WTC11 (cell line): ENCODE measurements around the gene PUSL1. TPM values are rescaled to one million over a fixed set of nuclear protein-coding genes. Genes with fewer than 3 reads are reported as not detected.

ENCODE experiments used
- ATF1 ChIP-seq: sonication (generic); formaldehyde crosslinking; IDR thresholded peaks from 2 replicates; pipeline ENCODE4 v1.8.1; 2023; ENCODE audit warnings: mild to moderate bottlenecking, moderate library complexity, missing genetic modification reagents
- ESRRA ChIP-seq: sonication (generic); formaldehyde crosslinking; IDR thresholded peaks from 2 replicates; pipeline ENCODE4 v1.8.1; 2022; ENCODE audit warnings: mild to moderate bottlenecking, missing genetic modification reagents, borderline replicate concordance
- FOXK1 ChIP-seq: sonication (generic); formaldehyde crosslinking; IDR thresholded peaks from 2 replicates; pipeline ENCODE4 v1.8.0; 2022; ENCODE audit warnings: mild to moderate bottlenecking, moderate library complexity, missing genetic modification reagents
- HMGA2 ChIP-seq: fragments of 250-450 bp; sonication (Bioruptor Pico); IDR thresholded peaks from 2 replicates; pipeline ENCODE4 v1.4.0; 2021; ENCODE audit warnings: mild to moderate bottlenecking, moderate library complexity
- JAZF1 ChIP-seq: fragments of 250-450 bp; sonication (Bioruptor Pico); IDR thresholded peaks from 2 replicates; pipeline ENCODE4 v1.9.0; 2021; ENCODE audit warnings: moderate library complexity, mild to moderate bottlenecking, inconsistent platforms
- JUN ChIP-seq: sonication (generic); formaldehyde crosslinking; IDR thresholded peaks from 2 replicates; pipeline ENCODE4 v1.8.0; 2023; ENCODE audit warnings: mild to moderate bottlenecking, missing genetic modification reagents
- KAT7 ChIP-seq: sonication (generic); formaldehyde crosslinking; IDR thresholded peaks from 2 replicates; pipeline ENCODE4 v1.8.1; 2023; ENCODE audit warnings: missing genetic modification reagents, mild to moderate bottlenecking, borderline replicate concordance
- NR3C1 ChIP-seq: sonication (generic); formaldehyde crosslinking; conservative IDR thresholded peaks from 2 replicates; pipeline ENCODE4 v1.8.1; 2023; ENCODE audit warnings: low read depth, mild to moderate bottlenecking, missing genetic modification reagents
- RELA ChIP-seq: sonication (generic); formaldehyde crosslinking; IDR thresholded peaks from 2 replicates; pipeline ENCODE4 v1.8.1; 2022; ENCODE audit warnings: missing genetic modification reagents, mild to moderate bottlenecking, borderline replicate concordance
- RORB ChIP-seq: fragments of 250-450 bp; sonication (Bioruptor Pico); IDR thresholded peaks from 2 replicates; pipeline ENCODE4 v1.9.0; 2021; ENCODE audit warnings: mild to moderate bottlenecking
- SMAD3 ChIP-seq: sonication (generic); formaldehyde crosslinking; IDR thresholded peaks from 2 replicates; pipeline ENCODE4 v1.8.0; 2022; ENCODE audit warnings: missing genetic modification reagents, mild to moderate bottlenecking, borderline replicate concordance
- SMAD4 ChIP-seq: sonication (generic); formaldehyde crosslinking; IDR thresholded peaks from 2 replicates; pipeline ENCODE4 v1.8.0; 2022; ENCODE audit warnings: mild to moderate bottlenecking, missing genetic modification reagents
- TEAD4 ChIP-seq: sonication (generic); formaldehyde crosslinking; IDR thresholded peaks from 2 replicates; pipeline ENCODE4 v1.8.0; 2022; ENCODE audit warnings: mild to moderate bottlenecking, missing genetic modification reagents
- ZNF138 ChIP-seq: sonication (generic); formaldehyde crosslinking; conservative IDR thresholded peaks from 2 replicates; pipeline ENCODE4 v1.8.1; 2022; ENCODE audit warnings: mild to moderate bottlenecking, moderate library complexity, missing genetic modification reagents
- total RNA-seq: library from RNA; stranded (reverse); gene quantifications from 3 replicates; pipeline ENCODE4 v1.2.3, GENCODE V29; 2021
- TF ChIP-seq, protein P1 (sequence below): sonication (generic); formaldehyde crosslinking; IDR thresholded peaks from 2 replicates; pipeline ENCODE4 v1.8.0; 2022; ENCODE audit warnings: missing genetic modification reagents
- TF ChIP-seq, protein P2 (sequence below): fragments of 200-600 bp; IDR thresholded peaks from 2 replicates; pipeline ENCODE4 v1.8.0; 2022; ENCODE audit warnings: antibody characterized with exemption
- TF ChIP-seq, protein P3 (sequence below): sonication (generic); formaldehyde crosslinking; IDR thresholded peaks from 2 replicates; pipeline ENCODE4 v1.8.1; 2023; ENCODE audit warnings: mild to moderate bottlenecking, missing genetic modification reagents
- TF ChIP-seq, protein P4 (sequence below): sonication (generic); formaldehyde crosslinking; IDR thresholded peaks from 2 replicates; pipeline ENCODE4 v1.8.0; 2022; ENCODE audit warnings: mild to moderate bottlenecking, missing genetic modification reagents
- TF ChIP-seq, protein P5 (sequence below): fragments of 250-450 bp; sonication (Bioruptor Pico); IDR thresholded peaks from 2 replicates; pipeline ENCODE4 v1.9.0; 2021; ENCODE audit warnings: moderate library complexity, mild to moderate bottlenecking, inconsistent platforms, borderline replicate concordance
- TF ChIP-seq, protein P6 (sequence below): sonication (generic); formaldehyde crosslinking; IDR thresholded peaks from 2 replicates; pipeline ENCODE4 v1.8.0; 2022; ENCODE audit warnings: mild to moderate bottlenecking, missing genetic modification reagents
- TF ChIP-seq, protein P7 (sequence below): sonication (generic); formaldehyde crosslinking; IDR thresholded peaks from 2 replicates; pipeline ENCODE4 v1.8.1; 2023; ENCODE audit warnings: mild to moderate bottlenecking, moderate library complexity, missing genetic modification reagents
- TF ChIP-seq, protein P8 (sequence below): fragments of 250-450 bp; sonication (Bioruptor Pico); IDR thresholded peaks from 2 replicates; pipeline ENCODE4 v1.9.0; 2021; ENCODE audit warnings: mild to moderate bottlenecking, borderline replicate concordance
- TF ChIP-seq, protein P9 (sequence below): sonication (generic); formaldehyde crosslinking; IDR thresholded peaks from 2 replicates; pipeline ENCODE4 v1.8.1; 2022; ENCODE audit warnings: missing genetic modification reagents, borderline replicate concordance

PUSL1 gene
- total RNA-seq, 1 experiment from 2014 or later: 51.5 TPM

DNA sequence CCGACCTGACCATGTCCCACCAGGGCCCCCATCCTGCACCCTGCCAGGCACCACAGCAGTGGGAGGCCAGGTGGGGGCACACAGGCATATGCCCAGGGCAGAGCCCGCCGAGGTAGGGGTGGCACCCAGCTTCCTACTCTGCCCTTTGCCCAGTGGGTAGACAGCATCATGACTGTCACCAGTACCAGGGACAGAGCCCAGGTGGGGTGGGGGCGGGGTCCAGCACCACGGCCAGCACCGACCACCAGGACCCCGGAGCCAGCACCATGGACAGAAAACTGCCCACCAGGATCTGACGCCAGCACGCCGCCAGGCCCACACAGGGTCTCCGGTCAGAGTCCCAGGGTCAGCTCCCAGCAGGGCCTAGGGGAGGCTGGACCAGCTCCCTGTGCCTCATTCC lies 26.4 kb downstream of the PUSL1 start (continued):
- TF ChIP-seq, protein P1, sequence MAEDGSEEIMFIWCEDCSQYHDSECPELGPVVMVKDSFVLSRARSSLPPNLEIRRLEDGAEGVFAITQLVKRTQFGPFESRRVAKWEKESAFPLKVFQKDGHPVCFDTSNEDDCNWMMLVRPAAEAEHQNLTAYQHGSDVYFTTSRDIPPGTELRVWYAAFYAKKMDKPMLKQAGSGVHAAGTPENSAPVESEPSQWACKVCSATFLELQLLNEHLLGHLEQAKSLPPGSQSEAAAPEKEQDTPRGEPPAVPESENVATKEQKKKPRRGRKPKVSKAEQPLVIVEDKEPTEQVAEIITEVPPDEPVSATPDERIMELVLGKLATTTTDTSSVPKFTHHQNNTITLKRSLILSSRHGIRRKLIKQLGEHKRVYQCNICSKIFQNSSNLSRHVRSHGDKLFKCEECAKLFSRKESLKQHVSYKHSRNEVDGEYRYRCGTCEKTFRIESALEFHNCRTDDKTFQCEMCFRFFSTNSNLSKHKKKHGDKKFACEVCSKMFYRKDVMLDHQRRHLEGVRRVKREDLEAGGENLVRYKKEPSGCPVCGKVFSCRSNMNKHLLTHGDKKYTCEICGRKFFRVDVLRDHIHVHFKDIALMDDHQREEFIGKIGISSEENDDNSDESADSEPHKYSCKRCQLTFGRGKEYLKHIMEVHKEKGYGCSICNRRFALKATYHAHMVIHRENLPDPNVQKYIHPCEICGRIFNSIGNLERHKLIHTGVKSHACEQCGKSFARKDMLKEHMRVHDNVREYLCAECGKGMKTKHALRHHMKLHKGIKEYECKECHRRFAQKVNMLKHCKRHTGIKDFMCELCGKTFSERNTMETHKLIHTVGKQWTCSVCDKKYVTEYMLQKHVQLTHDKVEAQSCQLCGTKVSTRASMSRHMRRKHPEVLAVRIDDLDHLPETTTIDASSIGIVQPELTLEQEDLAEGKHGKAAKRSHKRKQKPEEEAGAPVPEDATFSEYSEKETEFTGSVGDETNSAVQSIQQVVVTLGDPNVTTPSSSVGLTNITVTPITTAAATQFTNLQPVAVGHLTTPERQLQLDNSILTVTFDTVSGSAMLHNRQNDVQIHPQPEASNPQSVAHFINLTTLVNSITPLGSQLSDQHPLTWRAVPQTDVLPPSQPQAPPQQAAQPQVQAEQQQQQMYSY: peak; percentile 90
- TF ChIP-seq, protein P2, sequence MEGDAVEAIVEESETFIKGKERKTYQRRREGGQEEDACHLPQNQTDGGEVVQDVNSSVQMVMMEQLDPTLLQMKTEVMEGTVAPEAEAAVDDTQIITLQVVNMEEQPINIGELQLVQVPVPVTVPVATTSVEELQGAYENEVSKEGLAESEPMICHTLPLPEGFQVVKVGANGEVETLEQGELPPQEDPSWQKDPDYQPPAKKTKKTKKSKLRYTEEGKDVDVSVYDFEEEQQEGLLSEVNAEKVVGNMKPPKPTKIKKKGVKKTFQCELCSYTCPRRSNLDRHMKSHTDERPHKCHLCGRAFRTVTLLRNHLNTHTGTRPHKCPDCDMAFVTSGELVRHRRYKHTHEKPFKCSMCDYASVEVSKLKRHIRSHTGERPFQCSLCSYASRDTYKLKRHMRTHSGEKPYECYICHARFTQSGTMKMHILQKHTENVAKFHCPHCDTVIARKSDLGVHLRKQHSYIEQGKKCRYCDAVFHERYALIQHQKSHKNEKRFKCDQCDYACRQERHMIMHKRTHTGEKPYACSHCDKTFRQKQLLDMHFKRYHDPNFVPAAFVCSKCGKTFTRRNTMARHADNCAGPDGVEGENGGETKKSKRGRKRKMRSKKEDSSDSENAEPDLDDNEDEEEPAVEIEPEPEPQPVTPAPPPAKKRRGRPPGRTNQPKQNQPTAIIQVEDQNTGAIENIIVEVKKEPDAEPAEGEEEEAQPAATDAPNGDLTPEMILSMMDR: no peak
- TF ChIP-seq, protein P3, sequence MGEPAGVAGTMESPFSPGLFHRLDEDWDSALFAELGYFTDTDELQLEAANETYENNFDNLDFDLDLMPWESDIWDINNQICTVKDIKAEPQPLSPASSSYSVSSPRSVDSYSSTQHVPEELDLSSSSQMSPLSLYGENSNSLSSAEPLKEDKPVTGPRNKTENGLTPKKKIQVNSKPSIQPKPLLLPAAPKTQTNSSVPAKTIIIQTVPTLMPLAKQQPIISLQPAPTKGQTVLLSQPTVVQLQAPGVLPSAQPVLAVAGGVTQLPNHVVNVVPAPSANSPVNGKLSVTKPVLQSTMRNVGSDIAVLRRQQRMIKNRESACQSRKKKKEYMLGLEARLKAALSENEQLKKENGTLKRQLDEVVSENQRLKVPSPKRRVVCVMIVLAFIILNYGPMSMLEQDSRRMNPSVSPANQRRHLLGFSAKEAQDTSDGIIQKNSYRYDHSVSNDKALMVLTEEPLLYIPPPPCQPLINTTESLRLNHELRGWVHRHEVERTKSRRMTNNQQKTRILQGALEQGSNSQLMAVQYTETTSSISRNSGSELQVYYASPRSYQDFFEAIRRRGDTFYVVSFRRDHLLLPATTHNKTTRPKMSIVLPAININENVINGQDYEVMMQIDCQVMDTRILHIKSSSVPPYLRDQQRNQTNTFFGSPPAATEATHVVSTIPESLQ (CRISPR knock-in tag): peak; percentile 99
- TF ChIP-seq, protein P4, sequence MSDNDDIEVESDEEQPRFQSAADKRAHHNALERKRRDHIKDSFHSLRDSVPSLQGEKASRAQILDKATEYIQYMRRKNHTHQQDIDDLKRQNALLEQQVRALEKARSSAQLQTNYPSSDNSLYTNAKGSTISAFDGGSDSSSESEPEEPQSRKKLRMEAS (CRISPR knock-in tag): peak; percentile 98
- TF ChIP-seq, protein P5, sequence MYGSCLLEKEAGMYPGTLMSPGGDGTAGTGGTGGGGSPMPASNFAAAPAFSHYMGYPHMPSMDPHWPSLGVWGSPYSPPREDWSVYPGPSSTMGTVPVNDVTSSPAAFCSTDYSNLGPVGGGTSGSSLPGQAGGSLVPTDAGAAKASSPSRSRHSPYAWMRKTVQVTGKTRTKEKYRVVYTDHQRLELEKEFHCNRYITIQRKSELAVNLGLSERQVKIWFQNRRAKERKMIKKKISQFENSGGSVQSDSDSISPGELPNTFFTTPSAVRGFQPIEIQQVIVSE: no peak
- TF ChIP-seq SMAD4 (CRISPR knock-in tag) (peak; percentile 100), ZNF138 (CRISPR knock-in tag) (peak; percentile 97), RELA (peak; percentile 100), FOXK1 (CRISPR knock-in tag) (peak; percentile 99), HMGA2 (CRISPR knock-in tag) (no peak), KAT7 (CRISPR knock-in tag) (peak; percentile 100), NR3C1 (peak; percentile 100), ESRRA (CRISPR knock-in tag) (peak; percentile 100), JUN (CRISPR knock-in tag) (peak; percentile 100), TEAD4 (CRISPR knock-in tag) (peak; percentile 100), SMAD3 (CRISPR knock-in tag) (peak; percentile 100), ATF1 (peak; percentile 98), JAZF1 (CRISPR knock-in tag) (no peak), RORB (CRISPR knock-in tag) (no peak)
- TF ChIP-seq, protein P6, sequence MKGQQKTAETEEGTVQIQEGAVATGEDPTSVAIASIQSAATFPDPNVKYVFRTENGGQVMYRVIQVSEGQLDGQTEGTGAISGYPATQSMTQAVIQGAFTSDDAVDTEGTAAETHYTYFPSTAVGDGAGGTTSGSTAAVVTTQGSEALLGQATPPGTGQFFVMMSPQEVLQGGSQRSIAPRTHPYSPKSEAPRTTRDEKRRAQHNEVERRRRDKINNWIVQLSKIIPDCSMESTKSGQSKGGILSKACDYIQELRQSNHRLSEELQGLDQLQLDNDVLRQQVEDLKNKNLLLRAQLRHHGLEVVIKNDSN (CRISPR knock-in tag): peak; percentile 97
- TF ChIP-seq, protein P7, sequence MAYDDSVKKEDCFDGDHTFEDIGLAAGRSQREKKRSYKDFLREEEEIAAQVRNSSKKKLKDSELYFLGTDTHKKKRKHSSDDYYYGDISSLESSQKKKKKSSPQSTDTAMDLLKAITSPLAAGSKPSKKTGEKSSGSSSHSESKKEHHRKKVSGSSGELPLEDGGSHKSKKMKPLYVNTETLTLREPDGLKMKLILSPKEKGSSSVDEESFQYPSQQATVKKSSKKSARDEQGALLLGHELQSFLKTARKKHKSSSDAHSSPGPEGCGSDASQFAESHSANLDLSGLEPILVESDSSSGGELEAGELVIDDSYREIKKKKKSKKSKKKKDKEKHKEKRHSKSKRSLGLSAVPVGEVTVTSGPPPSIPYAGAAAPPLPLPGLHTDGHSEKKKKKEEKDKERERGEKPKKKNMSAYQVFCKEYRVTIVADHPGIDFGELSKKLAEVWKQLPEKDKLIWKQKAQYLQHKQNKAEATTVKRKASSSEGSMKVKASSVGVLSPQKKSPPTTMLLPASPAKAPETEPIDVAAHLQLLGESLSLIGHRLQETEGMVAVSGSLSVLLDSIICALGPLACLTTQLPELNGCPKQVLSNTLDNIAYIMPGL (CRISPR knock-in tag): peak; percentile 95
- TF ChIP-seq, protein P8, sequence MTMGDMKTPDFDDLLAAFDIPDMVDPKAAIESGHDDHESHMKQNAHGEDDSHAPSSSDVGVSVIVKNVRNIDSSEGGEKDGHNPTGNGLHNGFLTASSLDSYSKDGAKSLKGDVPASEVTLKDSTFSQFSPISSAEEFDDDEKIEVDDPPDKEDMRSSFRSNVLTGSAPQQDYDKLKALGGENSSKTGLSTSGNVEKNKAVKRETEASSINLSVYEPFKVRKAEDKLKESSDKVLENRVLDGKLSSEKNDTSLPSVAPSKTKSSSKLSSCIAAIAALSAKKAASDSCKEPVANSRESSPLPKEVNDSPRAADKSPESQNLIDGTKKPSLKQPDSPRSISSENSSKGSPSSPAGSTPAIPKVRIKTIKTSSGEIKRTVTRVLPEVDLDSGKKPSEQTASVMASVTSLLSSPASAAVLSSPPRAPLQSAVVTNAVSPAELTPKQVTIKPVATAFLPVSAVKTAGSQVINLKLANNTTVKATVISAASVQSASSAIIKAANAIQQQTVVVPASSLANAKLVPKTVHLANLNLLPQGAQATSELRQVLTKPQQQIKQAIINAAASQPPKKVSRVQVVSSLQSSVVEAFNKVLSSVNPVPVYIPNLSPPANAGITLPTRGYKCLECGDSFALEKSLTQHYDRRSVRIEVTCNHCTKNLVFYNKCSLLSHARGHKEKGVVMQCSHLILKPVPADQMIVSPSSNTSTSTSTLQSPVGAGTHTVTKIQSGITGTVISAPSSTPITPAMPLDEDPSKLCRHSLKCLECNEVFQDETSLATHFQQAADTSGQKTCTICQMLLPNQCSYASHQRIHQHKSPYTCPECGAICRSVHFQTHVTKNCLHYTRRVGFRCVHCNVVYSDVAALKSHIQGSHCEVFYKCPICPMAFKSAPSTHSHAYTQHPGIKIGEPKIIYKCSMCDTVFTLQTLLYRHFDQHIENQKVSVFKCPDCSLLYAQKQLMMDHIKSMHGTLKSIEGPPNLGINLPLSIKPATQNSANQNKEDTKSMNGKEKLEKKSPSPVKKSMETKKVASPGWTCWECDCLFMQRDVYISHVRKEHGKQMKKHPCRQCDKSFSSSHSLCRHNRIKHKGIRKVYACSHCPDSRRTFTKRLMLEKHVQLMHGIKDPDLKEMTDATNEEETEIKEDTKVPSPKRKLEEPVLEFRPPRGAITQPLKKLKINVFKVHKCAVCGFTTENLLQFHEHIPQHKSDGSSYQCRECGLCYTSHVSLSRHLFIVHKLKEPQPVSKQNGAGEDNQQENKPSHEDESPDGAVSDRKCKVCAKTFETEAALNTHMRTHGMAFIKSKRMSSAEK: peak; percentile 81; the same call in 1 of the 2 replicates
- TF ChIP-seq, protein P9, sequence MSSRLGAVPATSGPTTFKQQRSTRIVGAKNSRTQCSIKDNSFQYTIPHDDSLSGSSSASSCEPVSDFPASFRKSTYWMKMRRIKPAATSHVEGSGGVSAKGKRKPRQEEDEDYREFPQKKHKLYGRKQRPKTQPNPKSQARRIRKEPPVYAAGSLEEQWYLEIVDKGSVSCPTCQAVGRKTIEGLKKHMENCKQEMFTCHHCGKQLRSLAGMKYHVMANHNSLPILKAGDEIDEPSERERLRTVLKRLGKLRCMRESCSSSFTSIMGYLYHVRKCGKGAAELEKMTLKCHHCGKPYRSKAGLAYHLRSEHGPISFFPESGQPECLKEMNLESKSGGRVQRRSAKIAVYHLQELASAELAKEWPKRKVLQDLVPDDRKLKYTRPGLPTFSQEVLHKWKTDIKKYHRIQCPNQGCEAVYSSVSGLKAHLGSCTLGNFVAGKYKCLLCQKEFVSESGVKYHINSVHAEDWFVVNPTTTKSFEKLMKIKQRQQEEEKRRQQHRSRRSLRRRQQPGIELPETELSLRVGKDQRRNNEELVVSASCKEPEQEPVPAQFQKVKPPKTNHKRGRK: peak; percentile 97
